SK-MEL-5 (cell line): Measurements from ENCODE around the gene FRMD4A. TPM values are rescaled to one million over a fixed set of nuclear protein-coding genes. Genes with fewer than 3 reads are reported as not detected.
"Not testable (repeated sequence)": the region's sequence is repeated elsewhere in the genome, so short reads cannot be mapped to it uniquely, and the experiment has no call there.

Source experiments
- DNase-seq: peaks from one replicate; pipeline ENCODE4 v3.0.0-alpha.2; 2016; ENCODE audit warnings: low read depth, low spot score
- in situ Hi-C: cut with HindIII; loops from 2 replicates; pipeline ENCODE4 v1.10.0; 2016; ENCODE audit warnings: low sequenced_read_pairs, high pct_unique_total_duplicates, low pct_unique_long_range_greater_than_20kb
- total RNA-seq: library from RNA; depleted of rRNA; stranded (reverse); fragments of >200 nt; shearing (Covaris generic); gene quantifications from 2 replicates; pipeline ENCODE4 v1.2.3, GENCODE V29; 2014

Gene FRMD4A
- total RNA-seq, 1 experiment from 2014 or later: 9.9 TPM

GRCh38 chr10:13954195-13954594 lies 376.5 kb downstream of the FRMD4A start:
- in situ Hi-C loops, DNase-seq: not testable (repeated sequence)

- DNase-seq: no peak
- in situ Hi-C loops: no loop called here
Observed at GRCh38 chr10:13953371-13953770, 377.4 kb downstream of the FRMD4A start.

GRCh38 chr10:13950543-13950939 lies 380.2 kb downstream of the FRMD4A start:
- DNase-seq: no peak
- in situ Hi-C loops: no loop called here

- DNase-seq: no peak
- in situ Hi-C loops: no loop called here
Observed at GRCh38 chr10:13949844-13950542, 380.7 kb downstream of the FRMD4A start.

- in situ Hi-C loops: no loop called here
- DNase-seq: no peak
Observed at GRCh38 chr10:13946209-13946460, 384.6 kb downstream of the FRMD4A start.

GRCh38 chr10:13945390-13946208 lies 385.1 kb downstream of the FRMD4A start:
- DNase-seq: no peak
- in situ Hi-C loops: no loop called here

- in situ Hi-C loops: no loop called here
- DNase-seq: no peak
Observed at GRCh38 chr10:13944823-13945222, 385.9 kb downstream of the FRMD4A start.

DNA sequence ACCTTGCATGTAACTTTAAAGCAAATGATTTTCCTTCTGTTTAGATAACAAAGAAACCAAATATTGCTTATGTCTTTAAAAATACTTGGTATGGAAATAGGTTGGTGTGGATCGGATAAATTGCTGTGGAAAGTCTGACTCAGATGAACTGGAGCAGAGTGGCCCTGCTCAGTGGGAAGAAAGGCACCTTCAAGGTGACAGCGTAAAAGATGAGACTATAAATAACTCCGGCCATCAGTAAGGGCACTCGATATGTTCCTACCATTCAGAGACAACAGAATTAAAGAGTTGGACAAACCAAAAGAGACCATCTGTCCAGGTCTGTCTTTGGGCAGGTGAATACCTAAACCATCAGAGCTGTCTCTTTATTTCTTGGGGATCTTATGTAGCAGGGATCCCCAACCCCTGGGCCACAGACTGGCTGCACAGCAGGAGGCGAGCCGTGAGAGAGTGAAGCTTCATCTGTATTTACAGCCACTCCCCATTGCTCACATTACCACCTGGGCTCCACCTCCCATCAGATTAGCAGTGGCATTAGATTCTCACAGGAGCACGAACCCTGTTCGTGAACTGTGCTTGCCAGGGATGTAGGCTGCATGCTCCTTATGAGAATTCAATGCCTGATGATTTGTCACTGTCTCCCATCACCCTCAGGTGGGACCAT lies 386.9 kb downstream of the FRMD4A start:
- no peak for DNase-seq
- in situ Hi-C loops: no loop called here

DNA sequence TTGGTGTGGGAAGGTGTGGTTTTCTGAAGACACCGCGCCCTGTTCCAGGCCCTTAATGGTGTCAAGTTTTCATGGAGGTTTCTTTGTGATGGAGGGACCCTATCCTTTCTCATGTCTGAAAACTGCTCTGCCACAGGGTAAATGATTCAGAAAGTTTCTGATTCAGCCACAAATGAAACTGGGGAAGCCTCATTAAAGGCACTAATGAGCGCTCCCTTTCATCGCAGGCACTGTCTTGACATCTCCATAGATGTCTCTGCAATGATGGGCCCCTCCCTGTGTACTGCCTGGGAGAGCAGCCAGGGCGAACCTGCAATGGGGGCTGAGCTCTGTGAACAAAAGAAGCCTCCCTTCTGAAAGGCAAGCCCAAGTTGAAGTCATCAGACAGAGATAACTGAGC lies 388.7 kb downstream of the FRMD4A start:
- in situ Hi-C loops: no loop called here
- no peak for DNase-seq

- DNase-seq: no peak
- in situ Hi-C loops: no loop called here
Observed at GRCh38 chr10:13939391-13939790, 391.3 kb downstream of the FRMD4A start.

DNA sequence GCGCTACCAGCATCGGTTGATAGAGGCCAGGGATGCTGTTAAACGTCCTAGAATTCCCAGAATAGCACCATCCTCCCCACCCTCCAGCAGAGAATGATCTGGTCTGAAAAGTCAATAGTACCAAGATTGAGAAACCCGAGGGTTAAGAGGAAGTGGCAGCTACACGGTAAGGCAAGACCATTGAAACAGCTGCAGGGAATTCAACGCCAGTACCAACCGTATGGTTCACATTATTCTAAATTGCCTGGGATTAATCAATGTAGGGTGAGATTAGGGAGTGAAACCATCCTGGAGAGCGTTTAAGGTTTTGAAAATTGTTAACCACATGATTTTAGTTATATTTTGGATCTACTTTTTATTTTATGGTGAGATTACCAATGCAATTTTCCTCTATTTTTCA lies 391.8 kb downstream of the FRMD4A start:
- DNase-seq: no peak
- in situ Hi-C loops: no loop called here

DNA sequence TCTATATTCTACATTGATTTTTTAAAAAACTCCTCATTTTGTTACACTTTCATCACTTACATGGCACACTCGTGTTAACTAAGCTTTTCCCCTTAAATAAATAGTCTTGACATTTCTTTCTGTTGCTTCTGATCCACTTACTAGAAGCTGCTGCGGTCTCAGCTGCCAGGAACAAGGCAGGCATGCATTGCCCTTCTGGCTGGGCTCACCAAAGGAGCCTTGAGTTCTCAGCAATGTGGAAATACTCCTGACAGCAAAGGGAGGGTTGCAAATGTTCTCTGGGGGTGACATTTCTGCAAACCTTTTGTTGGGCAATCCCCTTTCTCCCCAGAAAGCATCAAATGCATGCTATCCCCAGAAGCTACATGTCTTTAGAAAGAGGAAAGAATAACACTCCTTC lies 393.9 kb downstream of the FRMD4A start:
- no peak for DNase-seq
- in situ Hi-C loops: no loop called here

GRCh38 chr10:13930120-13930519 lies 400.6 kb downstream of the FRMD4A start:
- DNase-seq: no peak
- in situ Hi-C loops: no loop called here

- DNase-seq: no peak
- in situ Hi-C loops: no loop called here
Observed at GRCh38 chr10:13928451-13928850, 402.3 kb downstream of the FRMD4A start.

- DNase-seq: no peak
- in situ Hi-C loops: no loop called here
Observed at GRCh38 chr10:13925971-13926780, 404.5 kb downstream of the FRMD4A start.

- no peak for DNase-seq
- in situ Hi-C loops: no loop called here
Observed at GRCh38 chr10:13924040-13924725, 406.5 kb downstream of the FRMD4A start.

DNA sequence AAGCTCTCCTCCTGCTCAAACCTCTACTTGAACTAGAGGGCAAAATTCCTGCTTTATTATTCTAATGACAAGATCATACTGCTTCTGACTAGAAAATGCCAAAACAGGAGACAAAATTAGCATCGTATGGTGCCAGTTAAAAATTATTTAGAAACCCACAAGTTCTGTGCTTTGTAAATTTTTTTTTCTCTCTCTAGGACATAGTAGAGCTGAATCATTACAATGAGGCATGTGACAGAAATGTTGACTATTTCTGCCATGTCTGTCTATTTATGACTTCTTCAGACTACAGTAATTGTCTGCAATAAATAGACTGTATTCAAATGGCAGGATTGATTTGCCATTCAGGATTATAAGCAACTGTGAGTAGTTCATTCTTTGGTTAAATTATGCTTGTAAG lies 408.1 kb downstream of the FRMD4A start:
- no peak for DNase-seq
- in situ Hi-C loops: no loop called here

GRCh38 chr10:13921941-13922340 lies 408.8 kb downstream of the FRMD4A start:
- in situ Hi-C loops: no loop called here
- DNase-seq: no peak
